HEK293 (cell line): ENCODE data around the gene KLHDC9.

Experiments
- BCL11A ChIP-seq: fragments of 450-650 bp; formaldehyde crosslinking; IDR thresholded peaks from 2 replicates; pipeline ENCODE4 v1.5.1; 2016; ENCODE audit warnings: low read depth, missing biosample characterization, missing genetic modification characterization
- BCL11B ChIP-seq: fragments of 450-650 bp; formaldehyde crosslinking; IDR thresholded peaks from 2 replicates; pipeline ENCODE4 v1.5.1; 2016; ENCODE audit warnings: low read depth, missing biosample characterization, missing genetic modification characterization
- FEZF1 ChIP-seq: fragments of 450-650 bp; formaldehyde crosslinking; IDR thresholded peaks from 2 replicates; pipeline ENCODE4 v1.5.1; 2016; ENCODE audit warnings: missing biosample characterization, missing genetic modification characterization
- GLI2 ChIP-seq: fragments of 450-650 bp; formaldehyde crosslinking; IDR thresholded peaks from 2 replicates; pipeline ENCODE4; 2017; ENCODE audit warnings: missing biosample characterization, missing genetic modification characterization, low read depth, borderline replicate concordance
- KLF10 ChIP-seq: fragments of 450-650 bp; IDR thresholded peaks from 2 replicates; pipeline ENCODE4 v1.5.1; 2018; ENCODE audit warnings: missing biosample characterization, mild to moderate bottlenecking, missing genetic modification characterization
- KLF16 ChIP-seq: fragments of 450-650 bp; formaldehyde crosslinking; IDR thresholded peaks from 2 replicates; pipeline ENCODE4 v1.5.1; 2017; ENCODE audit warnings: missing biosample characterization, missing genetic modification characterization
- PRDM1 ChIP-seq: fragments of 450-650 bp; formaldehyde crosslinking; IDR thresholded peaks from 2 replicates; pipeline ENCODE4; 2016; ENCODE audit warnings: missing biosample characterization, missing genetic modification characterization
- SALL2 ChIP-seq: fragments of 450-650 bp; formaldehyde crosslinking; IDR thresholded peaks from 2 replicates; pipeline ENCODE4 v1.5.0; 2017; ENCODE audit warnings: missing biosample characterization, mild to moderate bottlenecking, missing genetic modification characterization, borderline replicate concordance
- SCRT2 ChIP-seq: fragments of 450-650 bp; formaldehyde crosslinking; IDR thresholded peaks from 2 replicates; pipeline ENCODE4 v1.5.1; 2016; ENCODE audit warnings: missing biosample characterization, missing genetic modification characterization
- SP3 ChIP-seq: fragments of 450-650 bp; formaldehyde crosslinking; IDR thresholded peaks from 2 replicates; pipeline ENCODE4 v1.5.1; 2016; ENCODE audit warnings: missing biosample characterization, missing genetic modification characterization
- TRIM28 ChIP-seq: IDR thresholded peaks from 2 replicates; pipeline ENCODE4 v1.6.1; 2011; ENCODE audit warnings: low read length, control low read depth, borderline replicate concordance
- ZBTB11 ChIP-seq: fragments of 450-650 bp; formaldehyde crosslinking; conservative IDR thresholded peaks from 2 replicates; pipeline ENCODE4 v1.5.1; 2016; ENCODE audit warnings: low read depth, missing biosample characterization, missing genetic modification characterization
- ZBTB17 ChIP-seq: fragments of 450-650 bp; formaldehyde crosslinking; IDR thresholded peaks from 2 replicates; pipeline ENCODE4 v1.5.1; 2016; ENCODE audit warnings: missing biosample characterization, missing genetic modification characterization
- ZNF138 ChIP-seq: fragments of 450-650 bp; formaldehyde crosslinking; IDR thresholded peaks from 2 replicates; pipeline ENCODE4 v1.5.1; 2016; ENCODE audit warnings: missing biosample characterization, missing genetic modification characterization, borderline replicate concordance
- ZNF24 ChIP-seq: fragments of 450-650 bp; formaldehyde crosslinking; IDR thresholded peaks from 2 replicates; pipeline ENCODE4 v1.5.1; 2016; ENCODE audit warnings: missing biosample characterization, missing genetic modification characterization
- ZNF341 ChIP-seq: fragments of 450-650 bp; formaldehyde crosslinking; IDR thresholded peaks from 2 replicates; pipeline ENCODE4; 2016; ENCODE audit warnings: low read depth, missing biosample characterization, missing genetic modification characterization
- ZNF362 ChIP-seq: fragments of 450-650 bp; formaldehyde crosslinking; IDR thresholded peaks from 2 replicates; pipeline ENCODE4 v1.5.1; 2016; ENCODE audit warnings: missing biosample characterization, missing genetic modification characterization
- ZNF366 ChIP-seq: fragments of 450-650 bp; formaldehyde crosslinking; conservative IDR thresholded peaks from 2 replicates; pipeline ENCODE4 v1.5.1; 2016; ENCODE audit warnings: missing biosample characterization, missing genetic modification characterization
- ZNF521 ChIP-seq: fragments of 450-650 bp; formaldehyde crosslinking; IDR thresholded peaks from 2 replicates; pipeline ENCODE4 v1.5.1; 2017; ENCODE audit warnings: missing biosample characterization, mild to moderate bottlenecking, missing genetic modification characterization
- ZNF549 ChIP-seq: fragments of 450-650 bp; IDR thresholded peaks from 2 replicates; pipeline ENCODE4 v1.5.1; 2018; ENCODE audit warnings: missing biosample characterization, missing genetic modification characterization, mild to moderate bottlenecking, inconsistent platforms, moderate library complexity
- ZNF558 ChIP-seq: fragments of 450-650 bp; formaldehyde crosslinking; IDR thresholded peaks from 2 replicates; pipeline ENCODE4 v1.5.1; 2016; ENCODE audit warnings: missing biosample characterization, missing genetic modification characterization
- ZNF560 ChIP-seq: fragments of 450-650 bp; formaldehyde crosslinking; IDR thresholded peaks from 2 replicates; pipeline ENCODE4 v1.5.1; 2017; ENCODE audit warnings: missing biosample characterization, missing genetic modification characterization, borderline replicate concordance
- ZNF610 ChIP-seq: fragments of 450-650 bp; formaldehyde crosslinking; IDR thresholded peaks from 2 replicates; pipeline ENCODE4 v1.5.1; 2016; ENCODE audit warnings: missing biosample characterization, missing genetic modification characterization, borderline replicate concordance
- ZNF623 ChIP-seq: fragments of 450-650 bp; formaldehyde crosslinking; IDR thresholded peaks from 2 replicates; pipeline ENCODE4 v1.5.1; 2016; ENCODE audit warnings: missing biosample characterization, missing genetic modification characterization
- ZNF624 ChIP-seq: fragments of 450-650 bp; formaldehyde crosslinking; IDR thresholded peaks from 2 replicates; pipeline ENCODE4 v1.5.1; 2017; ENCODE audit warnings: missing biosample characterization, missing genetic modification characterization
- ZNF626 ChIP-seq: fragments of 450-650 bp; sonication (Bioruptor Pico); formaldehyde crosslinking; IDR thresholded peaks from 2 replicates; pipeline ENCODE4 v1.5.1; 2018; ENCODE audit warnings: missing biosample characterization, missing genetic modification characterization, inconsistent platforms
- ZXDB ChIP-seq: fragments of 450-650 bp; formaldehyde crosslinking; IDR thresholded peaks from 2 replicates; pipeline ENCODE4 v1.5.1; 2016; ENCODE audit warnings: missing biosample characterization, missing genetic modification characterization
- TF ChIP-seq, protein P1 (sequence below): fragments of 450-650 bp; formaldehyde crosslinking; IDR thresholded peaks from 2 replicates; pipeline ENCODE4 v1.5.1; 2016; ENCODE audit warnings: missing biosample characterization, missing genetic modification characterization
- TF ChIP-seq, protein P2 (sequence below): fragments of 450-650 bp; formaldehyde crosslinking; IDR thresholded peaks from 2 replicates; pipeline ENCODE4 v1.5.1; 2016; ENCODE audit warnings: missing biosample characterization, missing genetic modification characterization
- TF ChIP-seq, protein P3 (sequence below): fragments of 450-650 bp; formaldehyde crosslinking; IDR thresholded peaks from 2 replicates; pipeline ENCODE4 v1.5.1; 2016; ENCODE audit warnings: missing biosample characterization, missing genetic modification characterization, low read depth
- TF ChIP-seq, protein P4 (sequence below): fragments of 450-650 bp; formaldehyde crosslinking; IDR thresholded peaks from 2 replicates; pipeline ENCODE4 v1.5.1; 2017; ENCODE audit warnings: missing biosample characterization, missing genetic modification characterization

The KLHDC9 gene

DNA sequence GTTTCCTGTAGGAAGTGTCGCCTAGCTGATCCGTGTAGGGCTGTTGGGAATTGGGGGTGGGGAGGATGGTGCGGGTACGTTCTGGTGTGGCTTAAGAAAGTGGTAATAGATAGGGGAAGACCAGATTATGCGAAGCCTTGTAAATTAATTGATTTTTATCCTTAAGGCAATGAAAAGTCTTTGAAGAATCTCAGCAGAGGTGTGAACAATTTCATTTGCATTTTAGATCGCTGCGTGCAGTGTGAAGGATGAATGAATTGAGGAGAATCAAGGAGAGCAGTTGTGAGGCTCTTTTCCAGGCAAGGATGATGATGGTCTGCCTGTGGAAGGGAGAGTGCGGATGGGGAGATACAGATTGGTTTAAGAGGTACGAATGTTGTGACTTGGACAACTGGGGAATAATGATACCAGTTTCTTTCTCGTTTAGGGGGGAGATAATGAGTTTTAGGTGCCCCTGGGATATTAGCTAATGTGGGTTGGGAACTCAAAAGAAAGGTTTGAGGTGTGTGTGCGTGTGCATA, 35.1 kb downstream of the KLHDC9 start (continued):
- TF ChIP-seq ZNF610 (tag by site-specific recombination), result no peak
- TF ChIP-seq BCL11A (tag by site-specific recombination), result no peak
- peak; percentile 42 for TF ChIP-seq FEZF1 (tag by site-specific recombination)
- TF ChIP-seq ZNF366 (tag by site-specific recombination), result no peak
- no peak for TF ChIP-seq BCL11B (tag by site-specific recombination)
- no peak for TF ChIP-seq SCRT2 (tag by site-specific recombination)
- TF ChIP-seq ZNF560 (tag by site-specific recombination), result no peak
- TF ChIP-seq SALL2 (tag by site-specific recombination), result no peak
- no peak for TF ChIP-seq PRDM1 (tag by site-specific recombination)
- TF ChIP-seq, protein P1, sequence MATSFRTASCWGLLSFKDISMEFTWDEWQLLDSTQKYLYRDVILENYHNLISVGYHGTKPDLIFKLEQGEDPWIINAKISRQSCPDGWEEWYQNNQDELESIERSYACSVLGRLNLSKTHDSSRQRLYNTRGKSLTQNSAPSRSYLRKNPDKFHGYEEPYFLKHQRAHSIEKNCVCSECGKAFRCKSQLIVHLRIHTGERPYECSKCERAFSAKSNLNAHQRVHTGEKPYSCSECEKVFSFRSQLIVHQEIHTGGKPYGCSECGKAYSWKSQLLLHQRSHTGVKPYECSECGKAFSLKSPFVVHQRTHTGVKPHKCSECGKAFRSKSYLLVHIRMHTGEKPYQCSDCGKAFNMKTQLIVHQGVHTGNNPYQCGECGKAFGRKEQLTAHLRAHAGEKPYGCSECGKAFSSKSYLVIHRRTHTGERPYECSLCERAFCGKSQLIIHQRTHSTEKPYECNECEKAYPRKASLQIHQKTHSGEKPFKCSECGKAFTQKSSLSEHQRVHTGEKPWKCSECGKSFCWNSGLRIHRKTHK, result no peak
- no peak for TF ChIP-seq ZNF521 (tag by site-specific recombination)
- no peak for TF ChIP-seq ZNF623
- TF ChIP-seq ZXDB (tag by site-specific recombination), result no peak
- no peak for TF ChIP-seq GLI2
- TF ChIP-seq ZNF549 (tag by site-specific recombination), result no peak
- no peak for TF ChIP-seq ZNF624 (tag by site-specific recombination)
- TF ChIP-seq ZBTB11 (tag by site-specific recombination), result peak; percentile 73
- no peak for TF ChIP-seq KLF10 (tag by site-specific recombination)
- 0 out of 2 replicates have a peak, but pooled peaks have one; percentile 0 for TF ChIP-seq KLF16 (tag by site-specific recombination)
- TF ChIP-seq ZNF558 (tag by site-specific recombination), result no peak
- TF ChIP-seq ZNF362, result no peak
- no peak for TF ChIP-seq ZNF138 (tag by site-specific recombination)
- 0 out of 2 replicates have a peak, but pooled peaks have one; percentile 13 for TF ChIP-seq ZNF24
- peak; percentile 11 for TF ChIP-seq ZBTB17 (tag by site-specific recombination)
- TF ChIP-seq, protein P2, sequence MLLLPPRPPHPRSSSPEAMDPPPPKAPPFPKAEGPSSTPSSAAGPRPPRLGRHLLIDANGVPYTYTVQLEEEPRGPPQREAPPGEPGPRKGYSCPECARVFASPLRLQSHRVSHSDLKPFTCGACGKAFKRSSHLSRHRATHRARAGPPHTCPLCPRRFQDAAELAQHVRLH (tag by site-specific recombination), result no peak
- TF ChIP-seq, protein P3, sequence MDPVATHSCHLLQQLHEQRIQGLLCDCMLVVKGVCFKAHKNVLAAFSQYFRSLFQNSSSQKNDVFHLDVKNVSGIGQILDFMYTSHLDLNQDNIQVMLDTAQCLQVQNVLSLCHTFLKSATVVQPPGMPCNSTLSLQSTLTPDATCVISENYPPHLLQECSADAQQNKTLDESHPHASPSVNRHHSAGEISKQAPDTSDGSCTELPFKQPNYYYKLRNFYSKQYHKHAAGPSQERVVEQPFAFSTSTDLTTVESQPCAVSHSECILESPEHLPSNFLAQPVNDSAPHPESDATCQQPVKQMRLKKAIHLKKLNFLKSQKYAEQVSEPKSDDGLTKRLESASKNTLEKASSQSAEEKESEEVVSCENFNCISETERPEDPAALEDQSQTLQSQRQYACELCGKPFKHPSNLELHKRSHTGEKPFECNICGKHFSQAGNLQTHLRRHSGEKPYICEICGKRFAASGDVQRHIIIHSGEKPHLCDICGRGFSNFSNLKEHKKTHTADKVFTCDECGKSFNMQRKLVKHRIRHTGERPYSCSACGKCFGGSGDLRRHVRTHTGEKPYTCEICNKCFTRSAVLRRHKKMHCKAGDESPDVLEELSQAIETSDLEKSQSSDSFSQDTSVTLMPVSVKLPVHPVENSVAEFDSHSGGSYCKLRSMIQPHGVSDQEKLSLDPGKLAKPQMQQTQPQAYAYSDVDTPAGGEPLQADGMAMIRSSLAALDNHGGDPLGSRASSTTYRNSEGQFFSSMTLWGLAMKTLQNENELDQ, result no peak
- TF ChIP-seq ZNF626 (tag by site-specific recombination), result no peak
- TF ChIP-seq, protein P4, sequence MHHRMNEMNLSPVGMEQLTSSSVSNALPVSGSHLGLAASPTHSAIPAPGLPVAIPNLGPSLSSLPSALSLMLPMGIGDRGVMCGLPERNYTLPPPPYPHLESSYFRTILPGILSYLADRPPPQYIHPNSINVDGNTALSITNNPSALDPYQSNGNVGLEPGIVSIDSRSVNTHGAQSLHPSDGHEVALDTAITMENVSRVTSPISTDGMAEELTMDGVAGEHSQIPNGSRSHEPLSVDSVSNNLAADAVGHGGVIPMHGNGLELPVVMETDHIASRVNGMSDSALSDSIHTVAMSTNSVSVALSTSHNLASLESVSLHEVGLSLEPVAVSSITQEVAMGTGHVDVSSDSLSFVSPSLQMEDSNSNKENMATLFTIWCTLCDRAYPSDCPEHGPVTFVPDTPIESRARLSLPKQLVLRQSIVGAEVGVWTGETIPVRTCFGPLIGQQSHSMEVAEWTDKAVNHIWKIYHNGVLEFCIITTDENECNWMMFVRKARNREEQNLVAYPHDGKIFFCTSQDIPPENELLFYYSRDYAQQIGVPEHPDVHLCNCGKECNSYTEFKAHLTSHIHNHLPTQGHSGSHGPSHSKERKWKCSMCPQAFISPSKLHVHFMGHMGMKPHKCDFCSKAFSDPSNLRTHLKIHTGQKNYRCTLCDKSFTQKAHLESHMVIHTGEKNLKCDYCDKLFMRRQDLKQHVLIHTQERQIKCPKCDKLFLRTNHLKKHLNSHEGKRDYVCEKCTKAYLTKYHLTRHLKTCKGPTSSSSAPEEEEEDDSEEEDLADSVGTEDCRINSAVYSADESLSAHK, result no peak
- TF ChIP-seq TRIM28, result no peak
- no peak; the same call in 1 of the 2 replicates for TF ChIP-seq ZNF341 (tag by site-specific recombination)
- no peak for TF ChIP-seq SP3 (tag by site-specific recombination)
